HG03103 (cell line): Measurements from ENCODE around the gene IL27RA.

ENCODE experiments used
- ATAC-seq: cut with Tn5 transposase; IDR thresholded peaks from one replicate; pipeline ENCODE4 v1.9.1; 2021; ENCODE audit warnings: low read depth; ENCODE audit not compliant: unreplicated experiment

IL27RA gene

GRCh38 chr19:14056741-14057356 lies 25.3 kb downstream of the IL27RA start:
- ATAC-seq, result no peak

DNA sequence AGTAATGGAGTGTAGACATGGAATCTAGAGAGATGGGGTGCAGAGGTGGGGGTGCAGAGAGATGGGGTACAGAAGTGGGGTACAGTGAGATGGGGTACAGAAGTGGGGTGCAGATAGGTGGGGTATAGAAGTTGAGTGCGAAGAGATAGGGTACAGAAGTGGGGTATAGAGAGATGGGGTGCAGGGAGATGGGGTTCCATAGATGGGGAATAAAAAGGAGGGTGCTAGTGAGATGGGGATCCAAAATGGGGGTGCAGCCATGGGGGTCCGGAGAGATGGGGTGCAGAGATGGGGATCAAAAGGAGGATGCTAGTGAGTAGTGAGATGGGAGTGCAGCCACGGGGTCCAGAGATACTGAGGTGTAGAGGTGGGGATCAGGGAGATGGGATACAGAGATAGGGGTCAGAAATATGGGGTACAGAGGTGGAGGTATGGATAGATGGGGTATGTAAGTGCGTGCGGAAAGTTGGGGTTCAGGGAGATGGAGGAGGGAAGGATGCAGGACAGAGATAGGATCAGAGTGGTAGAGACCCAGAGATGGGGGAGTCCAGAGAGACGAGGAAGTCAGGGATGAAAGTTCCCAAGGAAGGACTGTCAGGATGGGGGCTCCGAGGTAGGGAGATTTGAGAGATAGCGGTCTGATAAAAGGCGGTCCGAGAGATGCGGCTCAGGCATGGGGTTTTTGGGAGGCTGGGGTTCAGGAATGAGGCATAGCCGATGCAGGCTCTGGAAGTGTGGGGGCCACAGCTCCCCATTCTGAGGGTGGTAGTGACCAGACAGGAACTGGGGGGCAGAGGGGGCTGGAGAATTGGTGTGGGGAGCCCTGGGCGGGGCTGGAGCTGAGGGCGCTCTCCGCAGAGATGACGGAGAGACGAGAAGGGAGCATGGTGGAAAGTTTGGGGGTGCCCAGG lies 26.9 kb downstream of the IL27RA start:
- no peak for ATAC-seq

DNA sequence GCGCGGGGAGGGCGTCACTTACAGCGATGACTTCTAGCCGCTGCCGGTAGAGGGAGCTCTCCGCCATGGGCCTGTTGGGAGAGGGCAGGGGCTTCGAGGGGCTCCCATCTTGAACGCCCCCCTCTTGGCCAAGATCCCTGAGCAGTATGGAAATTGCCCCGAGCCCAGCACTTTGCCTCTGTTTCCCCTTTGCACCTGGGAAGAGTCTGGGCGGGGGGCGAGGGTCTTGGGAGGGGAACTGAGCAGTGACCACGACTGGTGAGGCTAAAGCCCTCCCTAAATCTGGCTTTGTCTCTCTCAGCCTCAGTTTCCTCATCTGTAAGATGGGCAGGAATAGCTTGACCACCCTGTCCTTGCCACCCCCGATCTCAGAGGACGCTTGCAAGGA lies 27.5 kb downstream of the IL27RA start:
- no peak for ATAC-seq

- no peak for ATAC-seq
Observed at GRCh38 chr19:14059652-14060155, 28.1 kb downstream of the IL27RA start.

DNA sequence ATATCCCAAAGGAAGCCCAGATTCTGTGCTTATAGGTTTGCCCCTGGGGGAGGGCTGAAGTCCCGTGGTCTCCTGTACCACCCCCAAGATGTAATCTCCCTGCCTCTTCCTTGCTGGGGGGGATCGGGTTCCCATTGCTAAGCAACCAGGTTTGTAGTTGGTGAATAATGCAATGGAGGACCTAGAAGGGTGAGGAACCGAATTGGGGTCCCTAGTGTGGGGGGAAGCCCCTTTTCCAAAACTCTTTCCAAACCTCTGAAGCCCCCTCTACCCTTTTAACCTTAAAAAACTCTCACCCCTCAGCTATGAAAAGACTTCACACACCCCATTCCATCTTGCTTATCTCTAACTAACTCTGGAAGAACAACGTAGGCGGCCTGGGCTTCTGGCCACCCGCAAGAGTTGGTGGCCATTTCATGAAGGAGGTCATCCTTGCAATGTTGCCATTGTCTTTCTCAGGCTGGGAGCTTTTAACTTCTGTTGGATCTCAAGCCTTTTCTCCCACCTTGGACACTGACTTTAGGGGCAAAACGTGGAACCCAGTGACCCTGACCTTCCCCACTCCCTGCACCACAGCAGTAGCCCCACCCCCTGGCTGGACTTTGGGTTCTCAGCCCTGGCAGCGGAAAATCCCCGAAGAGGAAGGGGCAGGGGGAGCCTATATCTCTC lies 29.7 kb downstream of the IL27RA start:
- ATAC-seq, result no peak

- ATAC-seq, result no peak
Observed at GRCh38 chr19:14061751-14062557, 30.4 kb downstream of the IL27RA start, which contains the start of gene PALM3. Gene PALM3, minus strand, starts transcription at chr19:14062076. Its CDS starts 96 bp downstream, at chr19:14061980.

DNA sequence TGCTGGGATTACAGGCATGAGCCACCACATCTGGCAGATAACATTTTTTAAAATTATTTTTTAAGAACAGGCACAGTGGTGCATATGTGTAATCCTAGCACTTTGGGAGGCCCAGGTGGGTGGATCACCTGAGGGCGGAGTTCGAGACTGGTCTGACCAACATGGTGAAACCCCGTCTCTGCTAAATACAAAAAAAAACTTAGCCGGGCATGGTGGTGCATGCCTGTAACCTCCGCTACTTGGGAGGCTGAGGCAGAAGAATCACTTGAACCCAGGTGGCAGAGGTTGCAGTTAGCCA lies 30.9 kb downstream of the IL27RA start:
- ATAC-seq, result no peak

GRCh38 chr19:14063105-14063504 lies 31.5 kb downstream of the IL27RA start:
- ATAC-seq, result no peak

DNA sequence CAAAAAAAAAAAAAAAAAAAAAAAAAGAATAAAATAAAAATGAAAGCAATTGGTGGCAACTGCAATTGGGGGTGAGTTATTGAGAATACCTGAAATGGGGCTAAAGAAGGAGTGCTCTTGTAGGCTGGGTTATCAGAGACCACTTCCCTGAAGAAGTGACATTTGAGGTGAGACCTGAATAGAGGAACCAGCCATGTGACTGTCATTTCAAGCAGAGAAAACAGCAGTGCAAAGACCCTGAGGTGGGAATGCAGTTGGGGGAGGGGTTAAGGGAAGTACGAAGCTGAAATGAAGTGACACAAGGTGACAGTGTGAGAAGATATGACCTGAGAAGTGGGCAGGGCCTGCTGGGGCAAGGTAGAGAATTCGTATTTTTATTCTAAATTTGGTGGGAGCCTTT lies 34.6 kb downstream of the IL27RA start:
- no peak for ATAC-seq

DNA sequence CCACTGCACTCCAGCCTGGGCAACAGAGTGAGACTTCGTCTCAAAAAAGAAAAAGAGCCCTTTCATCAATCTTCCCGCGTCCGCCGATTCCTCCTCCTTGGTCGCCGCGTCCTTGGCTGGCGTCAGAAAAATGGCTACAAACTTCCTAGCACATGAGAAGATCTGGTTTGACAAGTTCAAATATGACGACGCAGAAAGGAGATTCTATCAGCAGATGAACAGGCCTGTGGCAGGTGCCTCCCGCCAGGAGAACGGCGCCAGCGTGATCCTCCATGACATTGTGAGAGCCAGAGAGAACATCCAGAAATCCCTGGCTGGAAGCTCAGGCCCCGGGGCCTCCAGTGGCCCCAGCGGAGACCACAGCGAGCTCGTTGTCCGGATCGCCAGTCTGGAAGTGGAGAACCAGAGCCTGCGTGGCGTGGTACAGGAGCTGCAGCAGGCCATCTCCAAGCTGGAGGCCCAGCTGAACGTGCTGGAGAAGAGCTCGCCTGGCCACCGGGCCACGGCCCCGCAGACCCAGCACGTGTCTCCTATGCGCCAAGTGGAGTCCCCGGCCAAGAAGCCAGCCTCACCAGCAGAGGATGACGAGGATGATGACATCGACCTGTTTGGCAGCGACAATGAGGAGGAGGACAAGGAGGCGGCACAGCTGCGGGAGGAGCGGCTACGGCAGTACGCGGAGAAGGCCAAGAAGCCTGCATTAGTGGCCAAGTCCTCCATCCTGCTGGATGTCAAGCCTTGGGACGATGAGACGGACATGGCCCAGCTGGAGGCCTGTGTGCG lies 38.9 kb downstream of the IL27RA start:
- ATAC-seq, result no peak

GRCh38 chr19:14072535-14073260 lies 41.1 kb downstream of the IL27RA start, which contains the start of gene MISP3:
Gene MISP3, plus strand, starts transcription at chr19:14072786. Its CDS starts 524 bp downstream, at chr19:14073310.
- ATAC-seq, result peak; percentile 16

DNA sequence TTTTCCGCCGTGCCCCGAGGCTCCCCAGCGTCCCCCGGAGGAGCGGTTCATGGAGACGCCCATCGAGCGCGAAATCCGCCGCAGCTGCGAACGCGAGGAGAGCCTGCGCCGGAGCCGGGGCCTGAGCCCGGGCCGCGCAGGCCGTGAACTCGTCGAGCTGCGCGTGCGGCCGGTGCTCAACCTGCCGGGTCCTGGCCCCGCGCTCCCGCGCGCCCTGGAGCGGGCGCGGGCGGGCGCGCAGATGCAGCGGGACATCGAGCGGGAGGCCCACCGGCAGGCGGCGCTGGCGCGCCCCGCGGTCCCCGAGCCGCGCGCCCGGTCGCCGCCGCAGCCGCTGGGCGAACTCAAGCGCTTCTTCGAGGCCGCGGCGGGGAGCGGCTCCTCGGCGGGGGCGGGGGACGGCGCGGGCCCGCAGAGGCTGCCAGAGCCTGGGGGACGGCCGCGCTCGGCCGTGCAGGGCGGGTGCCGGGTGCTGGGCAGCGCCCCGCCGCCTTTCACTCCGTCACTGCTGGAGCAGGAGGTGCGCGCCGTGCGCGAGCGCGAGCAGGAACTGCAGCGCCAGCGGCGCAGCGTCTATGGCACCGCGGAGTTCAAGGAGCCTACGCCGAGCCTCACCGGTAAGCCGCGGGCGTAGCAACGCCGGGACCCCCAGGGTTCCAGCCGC lies 41.8 kb downstream of the IL27RA start:
- no peak for ATAC-seq

GRCh38 chr19:14073925-14074838 lies 42.6 kb downstream of the IL27RA start:
- ATAC-seq, result no peak

- ATAC-seq, result no peak
Observed at GRCh38 chr19:14078411-14078810, 46.8 kb downstream of the IL27RA start.

GRCh38 chr19:14080887-14081796 lies 49.6 kb downstream of the IL27RA start:
- peak; percentile 68 for ATAC-seq
